GM12874 (cell line): ENCODE results near the gene CDK15.
A peak's percentile ranks its signal among the peaks of the same experiment; 100 is the strongest.

Experiments
- CTCF ChIP-seq: IDR thresholded peaks from 2 replicates; pipeline ENCODE4 v1.5.1; 2011; ENCODE audit warnings: low read depth, mild to moderate bottlenecking, control low read depth, low read length, moderate library complexity; ENCODE audit not compliant: insufficient read depth

CDK15 gene

GRCh38 chr2:201907563-201907881 lies 101.2 kb downstream of the CDK15 start:
- TF ChIP-seq CTCF, result no peak

- TF ChIP-seq CTCF, result no peak
Measured at GRCh38 chr2:201908901-201909300, 102.6 kb downstream of the CDK15 start.

GRCh38 chr2:201909348-201909747 lies 103.0 kb downstream of the CDK15 start:
- no peak for TF ChIP-seq CTCF

- TF ChIP-seq CTCF, result no peak
Measured at GRCh38 chr2:201909961-201910361, 103.6 kb downstream of the CDK15 start.

GRCh38 chr2:201911372-201911771 lies 105.0 kb downstream of the CDK15 start:
- TF ChIP-seq CTCF, result no peak

GRCh38 chr2:201913201-201913600 lies 106.9 kb downstream of the CDK15 start:
- TF ChIP-seq CTCF, result no peak

- peak; percentile 36; the same call in 1 of the 2 replicates for TF ChIP-seq CTCF
Measured at GRCh38 chr2:201915446-201915845, 109.1 kb downstream of the CDK15 start.

GRCh38 chr2:201916565-201916964 lies 110.2 kb downstream of the CDK15 start:
- no peak for TF ChIP-seq CTCF
